Measurements from ENCODE around the gene BCO2.
"Not testable (repeated sequence)": the region's sequence is repeated elsewhere in the genome, so short reads cannot be mapped to it uniquely, and the experiment has no call there.

The BCO2 gene

GRCh38 chr11:112174789-112175598 lies at the start of gene BCO2:
TSS of gene BCO2 (plus strand) at chr11:112175512. CDS start at chr11:112175602, 90 bp downstream.
- peak; percentile 25 for DNase-seq (ENCODE audit: low spot score)

GRCh38 chr11:112127056-112127455 lies 48.3 kb upstream of the BCO2 start:
- DNase-seq (ENCODE audit: low spot score): no peak

- no peak for DNase-seq (ENCODE audit: low spot score)
These were observed 46.7 kb upstream of the BCO2 start for GRCh38 chr11:112128483-112129121.

GRCh38 chr11:112129656-112130055 lies 45.7 kb upstream of the BCO2 start:
- no peak for DNase-seq (ENCODE audit: low spot score)

- no peak for DNase-seq (ENCODE audit: low spot score)
These were observed 42.6 kb upstream of the BCO2 start for GRCh38 chr11:112132737-112133136.

GRCh38 chr11:112134473-112134872 lies 40.8 kb upstream of the BCO2 start:
- DNase-seq (ENCODE audit: low spot score): no peak

- no peak for DNase-seq (ENCODE audit: low spot score)
These were observed 31.7 kb upstream of the BCO2 start for GRCh38 chr11:112143597-112143996.

GRCh38 chr11:112150517-112150916 lies 24.8 kb upstream of the BCO2 start:
- no peak for DNase-seq (ENCODE audit: low spot score)

GRCh38 chr11:112156153-112156955 lies 19.0 kb upstream of the BCO2 start:
- no peak for DNase-seq (ENCODE audit: low spot score)

- peak; percentile 30 for DNase-seq (ENCODE audit: low spot score)
These were observed 18.2 kb upstream of the BCO2 start for GRCh38 chr11:112156956-112157766.

GRCh38 chr11:112159098-112160065 lies 15.9 kb upstream of the BCO2 start:
- no peak for DNase-seq (ENCODE audit: low spot score)

GRCh38 chr11:112160091-112160848 lies 15.0 kb upstream of the BCO2 start:
- no peak for DNase-seq (ENCODE audit: low spot score)

GRCh38 chr11:112161012-112161411 lies 14.3 kb upstream of the BCO2 start:
- DNase-seq (ENCODE audit: low spot score): no peak

GRCh38 chr11:112162200-112162599 lies 13.1 kb upstream of the BCO2 start:
- not testable (repeated sequence) for DNase-seq (ENCODE audit: low spot score)

- no peak for DNase-seq (ENCODE audit: low spot score)
These were observed 12.4 kb upstream of the BCO2 start for GRCh38 chr11:112162761-112163546.

- DNase-seq (ENCODE audit: low spot score): no peak
These were observed 11.2 kb upstream of the BCO2 start, which contains the start of gene IL18 for GRCh38 chr11:112163875-112164685. TSS of gene IL18 (minus strand) at chr11:112164094. CDS start at chr11:112155053, 9,041 bp downstream.

- no peak for DNase-seq (ENCODE audit: low spot score)
These were observed 10.3 kb upstream of the BCO2 start for GRCh38 chr11:112165049-112165448.

- no peak for DNase-seq (ENCODE audit: low spot score)
These were observed 8.8 kb upstream of the BCO2 start for GRCh38 chr11:112166562-112166961.
